Measurements from ENCODE around the gene WDR18. TPM values are rescaled to one million over a fixed set of nuclear protein-coding genes. Genes with fewer than 3 reads are reported as not detected.

WDR18 gene
- total RNA-seq, 1 donor from 2014 or later = 20.7 TPM

DNA sequence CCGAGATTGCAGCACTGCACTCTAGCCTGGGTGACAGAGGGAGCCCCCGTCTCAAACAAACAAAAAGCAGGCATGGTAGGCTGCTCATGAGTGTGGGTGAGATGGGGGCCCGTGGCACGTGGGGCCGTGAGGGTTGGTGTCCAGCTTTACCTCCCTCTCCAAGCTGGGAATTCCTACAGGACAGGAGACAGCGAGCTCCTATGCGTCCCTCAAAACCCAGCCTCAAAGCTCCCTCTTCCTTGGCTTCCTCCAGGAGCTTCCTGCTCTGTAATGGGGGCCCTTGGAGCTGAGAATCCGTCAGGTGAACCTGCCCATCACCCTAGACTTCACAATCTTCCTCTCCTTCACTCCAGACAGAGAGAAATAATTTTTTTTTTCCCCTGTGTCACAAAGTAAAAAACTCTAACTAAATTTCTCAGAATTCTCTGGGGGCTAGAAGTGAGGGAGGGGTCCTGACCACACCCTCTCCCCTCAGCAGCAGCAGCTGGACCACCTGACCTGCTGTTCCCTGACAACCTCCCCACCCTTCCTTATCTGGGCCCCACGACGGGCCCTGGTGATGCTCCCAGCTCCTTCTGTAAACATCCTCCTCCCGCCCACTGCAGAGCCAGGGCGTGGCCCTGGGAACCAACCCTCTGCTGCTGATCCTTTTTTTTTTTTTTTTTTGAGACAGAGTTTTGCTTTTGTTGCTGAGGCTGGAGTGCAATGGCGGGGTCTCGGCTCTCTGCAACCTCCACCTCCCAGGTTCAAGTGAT lies 22.1 kb upstream of the WDR18 start:
- DNase-seq (ENCODE audit: missing footprints) = no peak
- ATAC-seq = no peak
- intact Hi-C loops (cut with DNase I) = no loop called here

DNA sequence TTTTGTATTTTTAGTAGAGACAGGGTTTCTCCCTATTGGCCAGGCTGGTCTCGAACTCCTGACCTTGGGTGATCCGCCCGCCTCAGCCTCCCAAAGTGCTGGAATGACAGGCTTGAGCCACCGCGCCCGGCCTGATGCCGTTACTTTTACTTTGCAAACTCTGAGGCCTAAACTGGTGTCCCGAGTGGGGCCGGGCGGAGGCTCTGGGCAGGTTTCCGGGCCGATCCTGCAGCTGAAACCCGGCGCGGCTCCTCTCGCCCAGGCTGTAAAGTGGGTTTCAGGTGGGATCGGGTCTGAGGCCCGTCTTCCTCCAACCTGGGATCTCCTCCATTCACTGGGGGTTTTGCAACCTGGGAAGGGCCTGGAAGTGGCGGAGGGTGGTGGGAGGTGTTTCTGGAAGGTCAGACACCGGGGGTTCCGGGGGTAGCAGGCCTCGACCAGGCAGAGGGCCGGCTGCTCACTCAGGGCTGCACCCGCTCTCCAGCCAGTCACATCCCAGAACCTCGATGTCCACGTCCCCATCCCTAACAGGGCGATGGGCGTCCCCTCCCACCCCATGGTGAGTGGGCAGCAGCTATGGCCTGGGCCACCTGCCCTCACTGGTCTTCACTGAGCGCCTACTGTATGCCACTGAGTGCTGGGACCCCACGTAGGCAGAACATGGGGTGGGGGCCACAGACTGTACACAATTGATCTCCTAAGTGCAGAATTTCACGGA lies 21.3 kb upstream of the WDR18 start:
- DNase-seq (ENCODE audit: missing footprints) = no peak
- intact Hi-C loops (cut with DNase I) = no loop called here
- no peak for ATAC-seq

DNA sequence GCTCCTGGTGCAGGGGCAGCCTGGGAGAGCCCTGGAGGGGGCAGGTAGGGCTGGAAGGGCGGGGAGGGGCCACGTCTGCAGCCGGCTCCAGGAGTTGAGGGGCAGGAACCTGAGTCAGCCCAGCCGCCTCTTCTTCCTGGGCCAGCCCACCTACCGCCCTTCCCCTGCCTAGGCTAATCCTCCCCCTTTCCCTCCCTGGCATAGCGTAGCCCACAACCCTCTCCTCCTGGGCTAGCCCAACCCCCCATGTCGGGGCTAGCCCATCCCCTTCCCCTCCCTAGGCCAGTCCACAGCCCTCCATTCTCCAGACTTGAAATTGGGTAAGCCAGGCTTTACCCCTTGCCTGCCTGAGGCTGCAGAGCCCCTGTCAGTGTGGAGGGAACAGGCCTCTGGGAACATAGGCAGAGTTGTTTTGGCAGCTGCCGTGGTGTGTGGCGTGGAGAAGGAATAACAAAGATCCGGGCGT lies 20.6 kb upstream of the WDR18 start:
- intact Hi-C loops (cut with DNase I) = no loop called here
- DNase-seq (ENCODE audit: missing footprints) (no peak), ATAC-seq (no peak)

DNA sequence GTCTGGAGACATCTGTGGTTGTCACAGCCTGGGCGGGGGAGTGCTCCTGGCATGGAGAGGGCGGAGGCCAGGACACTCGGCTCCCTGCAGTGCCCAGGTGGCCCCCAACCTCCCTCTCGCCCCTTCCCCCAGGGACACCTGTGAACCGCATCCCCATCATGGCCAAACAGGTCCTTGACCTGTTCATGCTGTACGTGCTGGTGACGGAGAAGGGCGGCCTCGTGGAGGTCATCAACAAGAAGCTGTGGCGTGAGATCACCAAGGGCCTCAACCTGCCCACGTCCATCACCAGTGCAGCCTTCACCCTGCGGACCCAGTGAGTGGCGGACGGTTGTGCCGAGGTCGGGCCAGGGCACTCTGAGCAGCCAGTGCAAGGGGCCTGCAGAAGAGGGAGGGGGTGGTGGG lies 20.0 kb upstream of the WDR18 start:
- no peak for DNase-seq (ENCODE audit: missing footprints)
- intact Hi-C loops (cut with DNase I) = no loop called here
- no peak for ATAC-seq

DNA sequence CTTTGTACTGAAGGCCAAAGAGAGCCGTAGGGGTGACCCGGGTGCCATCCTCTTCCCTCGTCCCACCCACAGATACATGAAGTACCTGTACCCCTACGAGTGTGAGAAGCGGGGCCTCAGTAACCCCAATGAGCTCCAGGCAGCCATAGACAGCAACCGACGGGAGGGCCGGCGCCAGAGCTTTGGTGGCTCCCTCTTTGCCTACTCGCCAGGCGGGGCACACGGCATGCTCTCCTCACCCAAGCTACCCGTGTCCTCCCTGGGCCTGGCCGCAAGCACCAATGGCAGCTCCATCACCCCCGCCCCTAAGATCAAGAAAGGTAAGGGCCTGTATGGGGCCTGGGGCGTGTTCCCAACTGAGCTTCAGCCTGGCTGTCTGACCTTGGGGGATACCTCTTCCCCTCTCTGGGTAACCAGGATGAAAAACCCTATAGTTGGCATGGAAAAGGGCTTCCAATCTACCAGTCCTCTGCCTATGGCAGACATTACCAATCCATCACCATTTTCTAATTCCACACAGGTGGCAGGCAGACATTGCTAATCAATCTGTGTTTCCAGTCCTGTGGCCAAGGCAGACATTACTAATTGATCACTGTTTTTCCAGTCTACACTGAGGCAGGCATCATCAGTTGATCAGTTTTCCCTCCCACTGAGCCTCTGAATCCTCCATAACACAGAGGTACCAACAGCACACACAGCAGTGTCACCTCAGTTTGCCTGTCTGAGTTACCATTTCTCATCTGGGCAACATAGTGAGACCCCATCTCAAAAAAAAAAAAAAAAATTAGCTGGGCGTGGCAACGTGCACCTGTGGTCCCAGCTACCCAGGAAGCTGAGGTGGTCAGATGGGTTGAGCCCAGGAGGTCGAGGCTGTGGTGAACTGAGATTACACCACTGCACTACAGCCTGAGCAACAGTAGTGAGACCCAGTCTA lies 19.1 kb upstream of the WDR18 start:
- DNase-seq (ENCODE audit: missing footprints) = no peak
- no peak for ATAC-seq
- intact Hi-C loops (cut with DNase I) = no loop called here

DNA sequence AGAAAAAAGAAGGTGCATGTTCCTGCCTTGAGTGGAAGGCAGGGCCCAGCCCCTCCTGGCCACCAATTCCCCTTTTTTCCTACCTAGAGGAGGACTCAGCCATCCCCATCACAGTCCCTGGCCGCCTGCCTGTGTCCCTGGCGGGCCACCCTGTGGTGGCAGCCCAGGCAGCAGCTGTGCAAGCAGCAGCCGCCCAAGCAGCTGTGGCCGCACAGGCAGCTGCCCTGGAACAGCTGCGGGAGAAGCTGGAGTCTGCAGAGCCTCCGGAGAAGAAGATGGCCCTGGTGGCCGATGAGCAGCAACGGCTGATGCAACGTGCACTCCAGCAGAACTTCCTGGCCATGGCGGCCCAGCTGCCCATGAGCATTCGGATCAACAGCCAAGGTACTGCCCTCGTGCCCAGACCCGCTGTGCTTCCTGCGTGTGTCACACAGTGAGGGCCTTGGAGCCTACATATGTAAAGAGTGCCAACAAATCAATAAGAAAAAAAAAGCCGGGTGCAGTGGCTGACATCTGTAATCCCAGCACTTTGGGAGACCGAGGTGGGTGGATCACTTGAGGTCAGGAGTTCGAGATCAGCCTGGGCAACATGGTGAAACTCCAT lies 17.6 kb upstream of the WDR18 start:
- ATAC-seq (no peak), DNase-seq (ENCODE audit: missing footprints) (no peak)
- intact Hi-C loops (cut with DNase I) = no loop called here

DNA sequence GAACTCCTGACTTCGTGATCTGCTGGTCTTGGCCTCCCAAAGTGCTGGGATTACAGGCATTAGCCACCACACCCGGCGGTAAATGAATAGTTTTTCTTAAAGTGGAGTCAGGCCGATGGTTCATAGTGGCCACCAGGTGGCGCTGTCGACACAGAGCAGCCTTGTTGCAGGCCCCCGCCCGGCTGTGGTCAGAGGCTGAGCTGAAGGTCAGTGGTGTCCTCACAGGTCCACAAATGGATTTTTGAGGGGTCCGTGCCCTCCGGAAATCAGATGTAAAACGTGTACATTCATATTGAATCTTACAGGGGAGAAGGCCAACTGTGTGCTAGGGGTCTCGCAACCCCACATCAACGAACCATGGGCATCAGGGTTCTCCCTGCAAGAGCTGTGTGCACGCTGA lies 13.4 kb upstream of the WDR18 start:
- intact Hi-C loops (cut with DNase I) = no loop called here
- no peak for ATAC-seq

DNA sequence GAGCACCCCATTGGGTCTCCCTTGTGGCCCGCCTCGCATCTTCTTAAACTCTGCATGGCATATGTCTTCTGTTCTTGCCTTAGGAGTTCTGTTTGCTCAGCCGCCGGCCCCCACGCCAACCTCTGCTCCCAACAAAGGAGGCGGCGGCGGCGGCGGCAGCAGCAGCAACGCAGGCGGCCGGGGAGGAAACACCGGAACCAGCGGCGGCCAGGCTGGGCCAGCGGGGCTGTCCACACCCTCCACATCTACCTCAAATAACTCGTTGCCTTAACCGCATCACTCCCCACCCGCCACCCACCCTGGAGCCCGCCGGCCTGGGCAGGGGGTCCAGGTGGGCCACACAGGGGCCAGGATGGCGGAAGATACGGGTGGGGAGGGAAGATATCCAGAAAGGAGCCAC lies 12.3 kb upstream of the WDR18 start:
- DNase-seq (ENCODE audit: missing footprints) (no peak), ATAC-seq (no peak)
- intact Hi-C loops (cut with DNase I) = no loop called here

More for the DNA sequence above, 13.4 kb upstream of the WDR18 start:
- DNase-seq (ENCODE audit: missing footprints) = no peak

DNA sequence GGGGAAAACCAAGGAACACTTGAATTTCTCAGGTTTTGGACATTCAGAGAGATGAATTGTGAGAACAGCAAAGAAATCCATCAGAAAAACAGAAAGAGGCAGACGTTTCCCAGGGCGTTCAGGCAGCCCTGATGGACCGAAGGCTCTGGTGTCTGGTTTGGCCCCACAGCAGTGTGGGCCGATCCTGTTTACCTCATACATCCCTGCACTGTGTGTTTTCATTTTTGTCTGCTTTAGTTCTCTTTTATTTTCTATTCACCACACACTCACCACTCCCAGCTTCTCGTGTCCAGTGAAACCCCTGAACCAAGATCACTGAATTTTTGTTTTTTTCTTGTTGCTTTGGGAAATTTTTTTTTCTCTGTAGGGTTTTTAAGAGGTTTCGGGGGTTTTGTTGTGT lies 11.9 kb upstream of the WDR18 start:
- DNase-seq (ENCODE audit: missing footprints) (no peak), ATAC-seq (no peak)
- intact Hi-C loops (cut with DNase I) = no loop called here

DNA sequence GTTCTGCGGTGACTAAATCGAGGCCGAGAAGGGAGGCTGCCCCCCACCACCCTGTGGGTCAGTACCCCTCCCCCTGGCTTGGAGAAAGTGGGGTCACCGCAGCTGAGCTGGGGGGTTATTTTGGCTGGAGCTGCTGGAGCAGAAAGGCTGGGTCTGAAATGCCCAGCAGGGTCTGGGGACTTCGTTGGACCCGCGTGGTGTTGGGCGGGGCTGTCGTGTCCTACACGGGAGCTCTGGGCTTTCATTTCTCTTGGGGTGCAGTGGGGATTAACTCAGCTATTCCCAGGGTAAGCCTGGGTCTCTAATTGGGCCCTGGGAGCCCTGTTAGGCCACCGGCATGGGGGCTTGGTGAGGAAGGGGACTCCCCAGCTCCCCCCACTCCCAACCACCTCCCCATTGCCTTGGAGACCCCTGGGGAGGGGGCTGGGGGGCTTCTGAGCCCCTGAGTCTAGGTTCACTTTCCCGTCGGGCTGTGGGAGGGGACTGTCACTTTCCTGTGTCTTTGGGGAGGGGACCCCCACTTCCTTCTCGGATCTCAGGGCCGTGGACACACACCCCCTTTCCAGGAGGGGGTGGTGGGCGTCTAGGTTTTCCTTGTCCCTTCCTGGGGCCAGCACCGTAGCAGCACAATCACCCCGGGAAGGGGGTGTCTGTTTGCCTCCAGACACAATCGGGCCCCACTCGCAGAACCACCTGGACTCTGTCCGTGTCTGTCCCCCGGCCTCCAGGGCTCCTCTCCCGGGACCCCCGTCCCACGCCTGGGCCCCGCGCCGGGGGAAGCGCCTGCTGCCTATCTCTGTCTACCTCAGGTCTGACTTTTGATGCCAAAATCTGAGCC lies 10.2 kb upstream of the WDR18 start:
- DNase-seq (ENCODE audit: missing footprints) (no peak), ATAC-seq (no peak)
- intact Hi-C loops (cut with DNase I) = no loop called here

DNA sequence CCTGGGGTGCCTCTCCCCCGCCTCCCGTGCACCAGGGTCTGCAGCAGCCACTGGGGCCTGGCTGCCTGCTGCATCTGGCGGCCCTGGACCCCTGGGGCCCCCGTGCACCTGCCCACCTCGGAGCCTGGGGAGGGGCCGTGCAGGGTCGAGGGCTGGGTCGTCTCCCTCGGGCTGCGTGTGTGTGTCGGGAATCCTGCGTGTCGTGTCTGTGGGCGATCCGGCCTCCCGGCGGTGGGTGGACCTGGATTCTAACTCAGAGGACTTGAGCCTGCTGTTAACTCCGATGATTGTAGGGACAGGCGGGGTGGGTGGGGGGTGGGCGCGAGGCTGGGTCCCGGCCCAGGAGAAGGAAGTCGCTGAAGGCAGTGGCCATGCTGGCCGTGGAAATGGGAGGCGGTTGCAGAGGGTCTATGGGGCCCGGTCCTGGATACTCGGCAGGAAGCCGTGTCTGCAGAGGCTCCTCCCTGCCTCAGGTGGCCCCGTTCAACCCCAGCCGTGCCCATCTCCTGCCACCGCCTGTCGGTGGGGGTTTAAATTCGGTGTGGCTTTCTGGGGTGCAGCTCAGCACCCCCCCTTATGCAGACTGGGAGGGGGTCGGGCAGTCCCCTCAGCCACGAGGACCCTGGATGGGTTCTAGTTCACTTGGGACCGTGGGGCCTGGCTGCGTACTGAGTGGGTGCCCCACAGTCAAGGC lies 9.4 kb upstream of the WDR18 start:
- no peak for DNase-seq (ENCODE audit: missing footprints)
- intact Hi-C loops (cut with DNase I) = no loop called here

DNA sequence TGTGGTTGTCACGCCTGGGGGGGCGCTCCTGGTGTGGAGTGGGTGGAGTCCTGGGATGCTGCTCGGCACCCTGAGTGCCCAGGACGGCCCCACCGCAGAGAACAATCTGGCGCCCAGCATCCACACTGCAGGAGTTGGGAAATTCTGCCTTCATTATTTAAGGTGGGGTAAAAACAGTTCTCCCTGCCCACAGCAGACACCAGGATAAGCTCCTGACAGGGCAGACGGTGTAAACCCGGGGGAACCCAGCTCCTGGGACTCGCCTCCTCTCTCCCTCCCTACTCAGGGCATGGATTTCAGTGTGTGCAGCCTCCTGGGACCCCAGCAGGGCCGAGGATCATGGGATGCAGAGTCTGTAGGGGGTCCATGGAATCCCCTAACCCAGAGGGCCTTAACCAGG lies 7.7 kb upstream of the WDR18 start:
- DNase-seq (ENCODE audit: missing footprints) (no peak), ATAC-seq (no peak)
- intact Hi-C loops (cut with DNase I) = no loop called here

More for the DNA sequence above, 9.4 kb upstream of the WDR18 start:
- no peak for ATAC-seq

DNA sequence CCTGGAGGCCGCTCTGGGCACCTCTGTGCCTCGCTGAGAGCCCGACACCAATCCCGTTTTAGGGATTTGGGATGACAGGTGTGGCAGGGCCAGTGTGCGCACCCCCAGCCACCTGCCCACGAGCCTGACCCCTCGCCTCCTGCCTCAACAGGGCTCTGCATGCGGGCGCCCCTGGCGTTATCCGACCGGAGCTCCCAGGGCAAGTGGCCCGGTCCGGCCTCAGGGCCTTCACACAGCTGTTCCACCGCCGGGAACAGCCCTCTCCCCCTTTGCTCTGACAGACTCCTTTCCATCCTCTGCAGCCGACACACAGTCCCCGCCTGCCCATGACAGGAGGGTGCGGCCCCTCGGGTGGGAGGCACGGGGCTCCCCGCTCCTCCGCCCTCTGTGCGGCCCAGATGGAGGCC lies 7.1 kb upstream of the WDR18 start:
- no peak for DNase-seq (ENCODE audit: missing footprints)
- intact Hi-C loops (cut with DNase I) = no loop called here
- no peak for ATAC-seq

DNA sequence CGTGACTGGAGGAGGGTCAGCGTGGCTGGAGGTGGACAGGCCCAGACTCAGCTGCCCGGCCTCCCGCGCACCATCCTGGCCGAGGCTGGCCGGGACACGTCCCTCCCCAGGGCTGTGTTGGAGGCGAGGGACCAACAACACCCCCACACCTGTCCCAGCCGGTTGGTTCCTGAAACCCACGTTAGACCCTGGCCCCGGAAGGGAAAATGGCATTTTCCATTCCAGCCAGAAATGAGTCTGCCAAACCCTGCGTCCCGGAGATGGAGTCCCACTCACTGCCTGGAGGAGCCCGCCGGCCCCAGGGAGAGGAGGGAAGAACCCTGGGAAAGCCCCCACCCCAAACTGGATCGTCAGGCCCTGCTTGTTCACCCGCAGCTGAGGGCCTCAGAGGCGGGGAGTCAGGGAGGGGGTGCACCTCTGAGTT lies 4.8 kb upstream of the WDR18 start:
- ATAC-seq = no peak
- no peak for DNase-seq (ENCODE audit: missing footprints)

DNA sequence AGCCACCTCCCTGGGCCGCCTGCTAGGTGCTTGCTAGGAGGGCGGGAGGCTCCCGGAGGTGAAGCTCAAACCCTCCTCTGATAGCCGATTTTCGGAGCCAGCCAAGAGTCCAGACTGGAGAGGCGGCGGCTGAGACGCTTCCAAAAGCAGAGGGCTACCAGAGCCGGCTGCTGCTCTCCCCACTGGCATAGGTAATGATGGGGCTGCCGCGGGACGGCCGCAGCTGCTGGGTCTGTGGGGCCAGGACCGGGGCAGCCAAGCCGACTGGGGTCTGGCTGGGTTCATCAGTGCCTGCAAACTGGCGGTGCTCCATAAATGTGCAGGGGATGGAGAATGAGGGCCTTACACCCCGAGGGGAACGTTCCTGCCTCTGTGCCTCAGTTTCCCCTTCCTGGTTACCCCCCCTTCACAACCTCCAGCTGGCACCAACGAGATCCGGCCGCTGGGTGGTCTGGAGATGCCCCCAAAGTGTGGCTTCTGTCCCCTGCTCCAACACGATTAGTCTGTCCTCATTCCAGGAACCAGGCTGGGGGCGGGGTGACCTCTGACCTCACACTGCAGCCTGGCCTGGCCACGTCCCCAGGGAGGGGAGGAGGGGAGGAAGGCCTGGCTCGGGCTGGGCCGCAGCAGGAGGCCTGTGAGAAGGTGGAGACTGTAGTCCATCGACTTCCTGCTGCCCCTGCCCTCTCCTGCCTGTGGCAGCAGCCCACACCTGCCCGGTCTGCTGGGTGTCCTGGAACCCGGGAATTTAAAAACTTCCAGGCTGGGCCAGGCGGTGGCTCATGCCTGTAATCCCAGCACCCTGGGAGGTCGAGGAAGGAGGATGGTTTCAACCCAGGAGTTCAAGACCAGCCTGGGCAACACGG lies 3.8 kb upstream of the WDR18 start:
- no peak for DNase-seq (ENCODE audit: missing footprints)

More for the DNA sequence above, 4.8 kb upstream of the WDR18 start:
- intact Hi-C loops (cut with DNase I) = no loop called here

DNA sequence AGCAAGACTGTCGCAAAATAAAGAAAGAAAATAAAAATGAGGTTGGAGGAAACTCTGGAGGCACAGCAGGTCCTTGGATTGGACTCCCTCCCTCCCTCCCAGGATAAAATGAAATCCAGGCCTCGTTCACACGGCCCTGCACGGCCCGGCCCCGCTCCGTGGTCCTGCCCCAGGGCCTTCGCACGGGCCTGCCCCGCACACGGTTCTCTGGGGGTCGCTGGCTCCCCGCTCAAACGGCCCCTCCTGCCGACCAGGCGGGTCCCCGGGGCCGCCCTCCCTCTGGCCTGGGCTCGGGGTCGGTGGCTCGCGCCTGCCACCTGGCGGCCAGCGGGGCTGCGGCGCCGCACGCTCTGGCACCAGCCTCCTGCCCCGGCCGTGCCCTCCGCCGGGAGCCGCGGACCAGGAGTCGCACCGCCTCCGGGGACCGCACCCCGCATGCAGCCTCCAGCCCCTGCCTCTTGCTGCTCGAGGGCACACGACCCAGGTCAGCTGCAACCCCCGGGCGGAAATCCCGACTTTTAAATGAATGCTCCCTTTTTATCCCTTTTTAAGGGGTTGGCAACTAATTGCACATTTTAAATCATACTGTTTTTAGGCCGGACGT lies 1.5 kb upstream of the WDR18 start:
- intact Hi-C loops (cut with DNase I) = loop anchor here (1.0 kb wide), 2 partner anchors 61 to 212 kb away; no protein-coding TSS in a partner anchor
- peak; percentile 91 for DNase-seq (ENCODE audit: missing footprints)
- ATAC-seq = peak; percentile 82

More for the DNA sequence above, 3.8 kb upstream of the WDR18 start:
- no peak for ATAC-seq
- intact Hi-C loops (cut with DNase I) = no loop called here

All from Right ventricle myocardium inferior (tissue), 1 donor.